Naive B cell (primary cell): ENCODE results near the gene HERPUD2. TPM values are rescaled to one million over a fixed set of nuclear protein-coding genes. Genes with fewer than 3 reads are reported as not detected.

Source experiments
- ATAC-seq, 2 donors: fragments of 150-1000 bp; cut with Tn5 transposase; 2 replicates each; pipeline ENCODE4 v1.10.0; 2021; ENCODE audit warnings: low read depth in 2 of 2, mild to moderate bottlenecking in 2 of 2, moderate library complexity in 2 of 2
- DNase-seq: peaks from one replicate; pipeline ENCODE4 v3.0.0; 2022
- H3K27ac Mint-ChIP-seq, 6 donors: one replicate each; pipeline ENCODE4 v1.8.0; 2020 to 2022; ENCODE audit warnings: mild to moderate bottlenecking in 6 of 6, mixed read lengths in 6 of 6, moderate library complexity in 5 of 6, inconsistent platforms in 2 of 6
- H3K27me3 Mint-ChIP-seq, 3 donors: one replicate each; pipeline ENCODE4 v1.8.0; 2021 to 2022; ENCODE audit warnings: mixed read lengths in 3 of 3, mild to moderate bottlenecking in 1 of 3
- H3K36me3 Mint-ChIP-seq, 2 donors: one replicate each; pipeline ENCODE4 v1.8.0; 2020 to 2022; ENCODE audit warnings: mixed read lengths in 2 of 2, inconsistent platforms in 1 of 2, mild to moderate bottlenecking in 1 of 2
- H3K4me1 Mint-ChIP-seq, 3 donors: one replicate each; pipeline ENCODE4 v1.8.0; 2020 to 2022; ENCODE audit warnings: mixed read lengths in 3 of 3, inconsistent platforms in 1 of 3, mild to moderate bottlenecking in 1 of 3, moderate library complexity in 1 of 3
- H3K4me3 Mint-ChIP-seq, 8 donors: one replicate each; pipeline ENCODE4 v1.8.0; 2020 to 2022; ENCODE audit warnings: mild to moderate bottlenecking in 8 of 8, mixed read lengths in 8 of 8, moderate library complexity in 8 of 8, inconsistent platforms in 2 of 8
- H3K9me3 Mint-ChIP-seq, 7 donors: one replicate each; pipeline ENCODE4 v1.8.0; 2020 to 2022; ENCODE audit warnings: mixed read lengths in 7 of 7, mild to moderate bottlenecking in 5 of 7, inconsistent platforms in 2 of 7, moderate library complexity in 1 of 7
- polyA plus RNA-seq, 6 donors: library from polyadenylated mRNA; unstranded; fragments of 300-500 nt; fragmentation: Illumina TruSeq; gene quantifications; one replicate each; pipeline ENCODE4 v1.2.3, GENCODE V29; 2021; ENCODE audit warnings: low read depth in 6 of 6

HERPUD2 gene
- polyA plus RNA-seq, 6 donors from 2014 or later = 52.7 to 78.0 (median 63.2) TPM

GRCh38 chr7:35722054-35722849 is 27.3 kb upstream of the HERPUD2 start:
- Mint-ChIP-seq H3K36me3 (no peaks in the 10 kb centered on the region), H3K4me3 (peak overlapping the region in 6 of 8 donors; percentile 38 to 72 (median 60)), H3K27me3 (no peaks in the 10 kb centered on the region), H3K27ac (peak overlapping the region in 5 of 6 donors; percentile 74 to 99 (median 93)), H3K9me3 (no peaks in the 10 kb centered on the region), H3K4me1 (peaks cover 47 to 73% (median 58%) of the 10 kb centered on the region in 3 donors)
- DNase-seq = no peak
- ATAC-seq = peak; percentile 64 to 75

GRCh38 chr7:35721288-35721687 is 26.4 kb upstream of the HERPUD2 start:
- Mint-ChIP-seq H3K4me3 (peak overlapping the region in 5 of 8 donors; percentile 60 to 81 (median 67)), H3K27ac (peak overlapping the region in 4 of 6 donors; percentile 74 to 93 (median 88)), H3K27me3 (no peaks in the 10 kb centered on the region), H3K4me1 (peaks cover 42 to 69% (median 52%) of the 10 kb centered on the region in 3 donors), H3K36me3 (no peaks in the 10 kb centered on the region), H3K9me3 (no peaks in the 10 kb centered on the region)
- no peak for DNase-seq
- peak; percentile 18 to 28 for ATAC-seq

- ATAC-seq = no peak
- Mint-ChIP-seq H3K27me3 (no peaks in the 10 kb centered on the region), H3K36me3 (no peaks in the 10 kb centered on the region), H3K4me1 (peaks cover 42 to 69% (median 49%) of the 10 kb centered on the region in 3 donors), H3K4me3 (peak overlapping the region in 2 of 8 donors; percentile 60 to 72), H3K9me3 (no peaks in the 10 kb centered on the region), H3K27ac (peak overlapping the region in 2 of 6 donors; percentile 90 to 93)
- no peak for DNase-seq
Observed at GRCh38 chr7:35720849-35721248, 25.9 kb upstream of the HERPUD2 start.

GRCh38 chr7:35720032-35720431 is 25.1 kb upstream of the HERPUD2 start:
- Mint-ChIP-seq H3K36me3 (no peaks in the 10 kb centered on the region), H3K4me1 (peaks cover 40 to 69% (median 47%) of the 10 kb centered on the region in 3 donors), H3K27me3 (no peaks in the 10 kb centered on the region), H3K9me3 (no peaks in the 10 kb centered on the region), H3K4me3 (no peak overlapping the region), H3K27ac (peak overlapping the region in 2 of 6 donors; percentile 51 to 68)
- DNase-seq (no peak), ATAC-seq (no peak)

- no peak overlapping the region for H3K27ac Mint-ChIP-seq
- H3K9me3 Mint-ChIP-seq = no peaks in the 10 kb centered on the region
- ATAC-seq = no peak
- no peaks in the 10 kb centered on the region for H3K36me3 Mint-ChIP-seq
- no peak overlapping the region for H3K4me3 Mint-ChIP-seq
- H3K4me1 Mint-ChIP-seq = peaks cover 39 to 61% (median 39%) of the 10 kb centered on the region in 3 donors
- DNase-seq = no peak
- H3K27me3 Mint-ChIP-seq = no peaks in the 10 kb centered on the region
Observed at GRCh38 chr7:35718047-35718446, 23.1 kb upstream of the HERPUD2 start.

- H3K27me3 Mint-ChIP-seq = no peaks in the 10 kb centered on the region
- no peaks in the 10 kb centered on the region for H3K36me3 Mint-ChIP-seq
- no peak for ATAC-seq
- DNase-seq = no peak
- H3K27ac Mint-ChIP-seq = peak overlapping the region in 1 of 6 donors; percentile 42
- no peaks in the 10 kb centered on the region for H3K9me3 Mint-ChIP-seq
- H3K4me3 Mint-ChIP-seq = no peak overlapping the region
- H3K4me1 Mint-ChIP-seq = peaks cover 33 to 55% (median 34%) of the 10 kb centered on the region in 3 donors
Observed at GRCh38 chr7:35717516-35717915, 22.6 kb upstream of the HERPUD2 start.

- Mint-ChIP-seq H3K9me3 (no peaks in the 10 kb centered on the region), H3K36me3 (no peaks in the 10 kb centered on the region), H3K4me3 (no peak overlapping the region), H3K27me3 (no peaks in the 10 kb centered on the region), H3K27ac (peak overlapping the region in 1 of 6 donors; percentile 49), H3K4me1 (peaks cover 28 to 50% (median 29%) of the 10 kb centered on the region in 3 donors)
- no peak for ATAC-seq
- DNase-seq = no peak
Observed at GRCh38 chr7:35717013-35717412, 22.1 kb upstream of the HERPUD2 start.

GRCh38 chr7:35716038-35716803 is 21.3 kb upstream of the HERPUD2 start:
- DNase-seq (no peak), ATAC-seq (no peak)
- H3K9me3 Mint-ChIP-seq = peaks cover 0 to 1% (median 0%) of the 10 kb centered on the region in 7 donors
- H3K27me3 Mint-ChIP-seq = no peaks in the 10 kb centered on the region
- H3K36me3 Mint-ChIP-seq = no peaks in the 10 kb centered on the region
- H3K27ac Mint-ChIP-seq = no peak overlapping the region
- H3K4me3 Mint-ChIP-seq = no peak overlapping the region
- H3K4me1 Mint-ChIP-seq = peaks cover 20 to 42% (median 21%) of the 10 kb centered on the region in 3 donors

- ATAC-seq = peak; percentile 23 to 33
Observed at GRCh38 chr7:35714862-35715261, 19.9 kb upstream of the HERPUD2 start.

GRCh38 chr7:35714407-35714806 is 19.5 kb upstream of the HERPUD2 start:
- H3K4me3 Mint-ChIP-seq = peak overlapping the region in 1 of 8 donors; percentile 29
- no peak for ATAC-seq
- peak overlapping the region in 4 of 6 donors; percentile 63 to 87 (median 77) for H3K27ac Mint-ChIP-seq
- peaks cover 22 to 40% (median 26%) of the 10 kb centered on the region in 3 donors for H3K4me1 Mint-ChIP-seq
- no peaks in the 10 kb centered on the region for H3K27me3 Mint-ChIP-seq
- H3K36me3 Mint-ChIP-seq = no peaks in the 10 kb centered on the region
- DNase-seq = no peak
- H3K9me3 Mint-ChIP-seq = peaks cover 0 to 1% (median 0%) of the 10 kb centered on the region in 7 donors

More at GRCh38 chr7:35714862-35715261, 19.9 kb upstream of the HERPUD2 start:
- no peaks in the 10 kb centered on the region for H3K27me3 Mint-ChIP-seq
- H3K4me1 Mint-ChIP-seq = peaks cover 18 to 36% (median 23%) of the 10 kb centered on the region in 3 donors
- H3K27ac Mint-ChIP-seq = peak overlapping the region in 5 of 6 donors; percentile 3 to 87 (median 74)
- peaks cover 0 to 1% (median 0%) of the 10 kb centered on the region in 7 donors for H3K9me3 Mint-ChIP-seq
- no peak overlapping the region for H3K4me3 Mint-ChIP-seq
- H3K36me3 Mint-ChIP-seq = no peaks in the 10 kb centered on the region
- no peak for DNase-seq

GRCh38 chr7:35712563-35713226 is 17.8 kb upstream of the HERPUD2 start:
- ATAC-seq (no peak), DNase-seq (no peak)
- Mint-ChIP-seq H3K9me3 (peaks cover 0 to 1% (median 0%) of the 10 kb centered on the region in 7 donors), H3K27me3 (no peaks in the 10 kb centered on the region), H3K36me3 (no peaks in the 10 kb centered on the region), H3K27ac (no peak overlapping the region), H3K4me1 (peaks cover 23 to 40% (median 24%) of the 10 kb centered on the region in 3 donors), H3K4me3 (no peak overlapping the region)

- peak overlapping the region in 1 of 8 donors; percentile 5 for H3K4me3 Mint-ChIP-seq
- H3K9me3 Mint-ChIP-seq = peaks cover 0 to 1% (median 0%) of the 10 kb centered on the region in 7 donors
- H3K4me1 Mint-ChIP-seq = peaks cover 4 to 13% (median 8%) of the 10 kb centered on the region in 3 donors
- no peak for DNase-seq
- no peak for ATAC-seq
- no peaks in the 10 kb centered on the region for H3K27me3 Mint-ChIP-seq
- H3K36me3 Mint-ChIP-seq = no peaks in the 10 kb centered on the region
- H3K27ac Mint-ChIP-seq = no peak overlapping the region
Observed at GRCh38 chr7:35707422-35707821, 12.5 kb upstream of the HERPUD2 start.

- Mint-ChIP-seq H3K27ac (no peak overlapping the region), H3K9me3 (no peaks in the 10 kb centered on the region), H3K27me3 (no peaks in the 10 kb centered on the region), H3K36me3 (no peaks in the 10 kb centered on the region), H3K4me3 (no peak overlapping the region), H3K4me1 (peaks cover 4 to 13% (median 8%) of the 10 kb centered on the region in 3 donors)
- no peak for ATAC-seq
- no peak for DNase-seq
Observed at GRCh38 chr7:35705932-35706461, 11.1 kb upstream of the HERPUD2 start.
